OCI-M2 (cell line): ENCODE results near the gene LOX.

ENCODE experiments used
- DNase-seq: peaks from one replicate; lab custom pipeline; 2025; ENCODE audit not compliant: unreplicated experiment; lab: John Stamatoyannopoulos, UW

The LOX gene

GRCh38 chr5:122054266-122054665, 23.8 kb downstream of the LOX start:
- no peak for DNase-seq

- no peak for DNase-seq
These were observed 24.6 kb downstream of the LOX start for GRCh38 chr5:122053181-122054109.

GRCh38 chr5:122051569-122051968, 26.5 kb downstream of the LOX start:
- DNase-seq = no peak

GRCh38 chr5:122050959-122051358, 27.1 kb downstream of the LOX start:
- no peak for DNase-seq

- DNase-seq = no peak
These were observed 37.3 kb downstream of the LOX start for GRCh38 chr5:122040636-122041302.

- DNase-seq = no peak
These were observed 41.7 kb downstream of the LOX start for GRCh38 chr5:122036326-122036725.

- no peak for DNase-seq
These were observed 42.1 kb downstream of the LOX start for GRCh38 chr5:122035913-122036312.

- DNase-seq = no peak
These were observed 46.2 kb downstream of the LOX start for GRCh38 chr5:122031836-122032235.

GRCh38 chr5:122030251-122030650, 47.8 kb downstream of the LOX start:
- DNase-seq = no peak

GRCh38 chr5:122029818-122030217, 48.2 kb downstream of the LOX start:
- no peak for DNase-seq

GRCh38 chr5:122022966-122023365, 55.1 kb downstream of the LOX start:
- DNase-seq = no peak

- no peak for DNase-seq
These were observed 58.0 kb downstream of the LOX start for GRCh38 chr5:122019919-122020590.

- no peak for DNase-seq
These were observed 62.6 kb downstream of the LOX start for GRCh38 chr5:122015471-122015870.

- DNase-seq = no peak
These were observed 63.7 kb downstream of the LOX start for GRCh38 chr5:122014236-122014935.
